ENCODE data around the gene KLHDC10.

DNA sequence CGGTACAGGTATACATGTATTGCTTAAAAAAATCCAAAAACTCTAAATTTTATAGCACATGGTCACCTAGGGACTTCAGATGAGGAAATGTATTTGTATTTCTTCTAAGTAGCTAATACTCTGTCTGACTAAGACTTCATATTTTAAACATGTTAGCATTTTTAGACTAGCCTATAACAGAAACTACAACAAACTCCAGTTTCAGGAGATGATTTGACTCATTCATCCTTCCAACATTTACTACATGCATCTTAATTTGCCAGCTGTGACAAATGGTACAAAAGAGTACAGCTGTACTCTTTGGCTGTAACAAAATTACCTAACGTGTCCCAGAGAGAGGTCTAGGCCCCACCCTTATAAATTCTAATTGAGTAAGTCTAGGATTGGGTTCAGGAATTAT is 112.7 kb downstream of the KLHDC10 start:
- TF ChIP-seq EZH2phosphoT487 (IDR thresholded peaks at IDR 0.05; ENCODE audit: low read depth, severe bottlenecking, unreplicated experiment): no peak
- TF ChIP-seq, protein P1, sequence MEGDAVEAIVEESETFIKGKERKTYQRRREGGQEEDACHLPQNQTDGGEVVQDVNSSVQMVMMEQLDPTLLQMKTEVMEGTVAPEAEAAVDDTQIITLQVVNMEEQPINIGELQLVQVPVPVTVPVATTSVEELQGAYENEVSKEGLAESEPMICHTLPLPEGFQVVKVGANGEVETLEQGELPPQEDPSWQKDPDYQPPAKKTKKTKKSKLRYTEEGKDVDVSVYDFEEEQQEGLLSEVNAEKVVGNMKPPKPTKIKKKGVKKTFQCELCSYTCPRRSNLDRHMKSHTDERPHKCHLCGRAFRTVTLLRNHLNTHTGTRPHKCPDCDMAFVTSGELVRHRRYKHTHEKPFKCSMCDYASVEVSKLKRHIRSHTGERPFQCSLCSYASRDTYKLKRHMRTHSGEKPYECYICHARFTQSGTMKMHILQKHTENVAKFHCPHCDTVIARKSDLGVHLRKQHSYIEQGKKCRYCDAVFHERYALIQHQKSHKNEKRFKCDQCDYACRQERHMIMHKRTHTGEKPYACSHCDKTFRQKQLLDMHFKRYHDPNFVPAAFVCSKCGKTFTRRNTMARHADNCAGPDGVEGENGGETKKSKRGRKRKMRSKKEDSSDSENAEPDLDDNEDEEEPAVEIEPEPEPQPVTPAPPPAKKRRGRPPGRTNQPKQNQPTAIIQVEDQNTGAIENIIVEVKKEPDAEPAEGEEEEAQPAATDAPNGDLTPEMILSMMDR (IDR thresholded peaks at IDR 0.05; ENCODE audit: poor library complexity): no peak
- no peak for TF ChIP-seq EZH2 (IDR thresholded peaks at IDR 0.05; ENCODE audit: borderline replicate concordance)
